Measurements from ENCODE around the gene UBE2E2. TPM values are rescaled to one million over a fixed set of nuclear protein-coding genes. Genes with fewer than 3 reads are reported as not detected.

The UBE2E2 gene
- total RNA-seq, 2 donors from 2014 or later, result 2.9 to 6.6 TPM

- H3K4me1 Mint-ChIP-seq, result no peaks in the 10 kb centered on the region
- no peaks in the 10 kb centered on the region for H3K36me3 Mint-ChIP-seq (ENCODE audit: low read depth)
Observed at GRCh38 chr3:23542079-23542478, 339.0 kb downstream of the UBE2E2 start.

GRCh38 chr3:23546181-23546580 lies 343.1 kb downstream of the UBE2E2 start:
- H3K36me3 Mint-ChIP-seq (ENCODE audit: low read depth), result no peaks in the 10 kb centered on the region
- H3K27ac Mint-ChIP-seq, result no peak overlapping the region
- H3K4me1 Mint-ChIP-seq, result no peaks in the 10 kb centered on the region
- ATAC-seq (replicated peaks), result no peak
- H3K9me3 Mint-ChIP-seq, result no peaks in the 10 kb centered on the region
- peaks cover 9% of the 10 kb centered on the region for H3K27me3 Mint-ChIP-seq
- H3K4me3 Mint-ChIP-seq, result no peak overlapping the region

More at GRCh38 chr3:23542079-23542478, 339.0 kb downstream of the UBE2E2 start:
- Mint-ChIP-seq H3K9me3 (no peaks in the 10 kb centered on the region), H3K4me3 (no peak overlapping the region), H3K27ac (no peak overlapping the region), H3K27me3 (peaks cover 10% of the 10 kb centered on the region)
- ATAC-seq (replicated peaks), result no peak

- no peaks in the 10 kb centered on the region for H3K9me3 Mint-ChIP-seq
- peaks cover 13% of the 10 kb centered on the region for H3K27me3 Mint-ChIP-seq
- H3K27ac Mint-ChIP-seq, result no peak overlapping the region
- H3K4me3 Mint-ChIP-seq, result no peak overlapping the region
- H3K36me3 Mint-ChIP-seq (ENCODE audit: low read depth), result no peaks in the 10 kb centered on the region
- ATAC-seq (replicated peaks), result no peak
- no peaks in the 10 kb centered on the region for H3K4me1 Mint-ChIP-seq
Observed at GRCh38 chr3:23547905-23548650, 345.0 kb downstream of the UBE2E2 start.

DNA sequence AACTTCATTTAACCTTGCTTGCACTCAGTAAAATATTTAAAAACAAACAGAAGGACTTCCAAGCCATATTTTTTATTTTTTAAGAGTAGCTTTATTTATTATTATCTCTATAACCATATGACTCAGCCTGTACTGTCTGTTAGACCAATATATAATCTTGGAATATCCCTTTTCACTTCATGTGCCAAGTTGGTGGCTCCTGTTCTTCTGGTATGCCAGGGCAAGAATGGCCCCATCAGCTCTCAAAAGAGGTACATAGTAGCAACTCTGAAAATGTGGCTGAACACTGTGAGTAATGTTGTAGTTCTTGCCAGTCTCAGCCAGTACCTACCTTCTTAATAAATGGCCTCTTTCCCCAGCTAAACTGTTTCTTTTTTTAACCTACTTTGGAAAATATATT lies 345.6 kb downstream of the UBE2E2 start:
- no peaks in the 10 kb centered on the region for H3K4me1 Mint-ChIP-seq
- no peaks in the 10 kb centered on the region for H3K36me3 Mint-ChIP-seq (ENCODE audit: low read depth)
- H3K4me3 Mint-ChIP-seq, result no peak overlapping the region
- H3K27ac Mint-ChIP-seq, result no peak overlapping the region
- H3K9me3 Mint-ChIP-seq, result no peaks in the 10 kb centered on the region
- ATAC-seq (replicated peaks), result no peak
- peaks cover 13% of the 10 kb centered on the region for H3K27me3 Mint-ChIP-seq

DNA sequence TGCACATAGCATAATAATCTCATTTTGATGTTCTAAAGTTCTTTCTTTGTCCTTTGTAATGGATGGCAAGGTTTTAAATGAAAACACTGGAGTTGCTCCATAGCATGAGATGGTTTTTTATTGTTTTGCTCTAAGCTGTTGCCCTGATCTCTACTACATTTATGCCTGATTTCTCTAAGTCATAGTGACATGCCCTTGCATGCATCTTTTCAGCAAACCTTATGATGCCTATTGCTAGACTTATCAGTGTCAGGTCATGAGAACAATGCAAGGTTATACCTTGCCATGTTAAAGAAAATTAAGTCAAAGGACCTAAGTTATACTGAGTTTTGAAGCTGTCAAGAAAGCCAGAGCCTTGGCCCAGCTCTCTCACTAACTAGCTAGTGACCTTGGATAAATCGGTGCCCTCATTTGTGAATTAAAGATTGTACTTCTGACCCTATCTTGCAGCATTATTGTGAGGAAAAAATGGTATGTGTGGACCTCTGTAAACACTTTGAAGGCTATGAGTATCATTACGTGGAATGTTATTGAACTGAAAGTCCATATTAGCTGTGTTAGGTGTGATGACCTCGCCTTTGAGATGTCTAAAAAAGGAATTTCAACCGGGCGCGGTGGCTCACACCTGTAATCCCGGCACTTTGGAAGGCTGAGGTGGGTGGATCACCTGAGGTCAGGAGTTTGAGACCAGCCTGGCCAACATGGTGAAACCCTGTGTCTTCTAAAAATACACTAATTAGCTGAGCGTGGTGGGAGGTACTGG lies 346.2 kb downstream of the UBE2E2 start:
- H3K36me3 Mint-ChIP-seq (ENCODE audit: low read depth), result no peaks in the 10 kb centered on the region
- H3K4me1 Mint-ChIP-seq, result no peaks in the 10 kb centered on the region
- no peaks in the 10 kb centered on the region for H3K9me3 Mint-ChIP-seq
- peaks cover 11% of the 10 kb centered on the region for H3K27me3 Mint-ChIP-seq
- H3K27ac Mint-ChIP-seq, result no peak overlapping the region
- H3K4me3 Mint-ChIP-seq, result no peak overlapping the region
- no peak for ATAC-seq (replicated peaks)

DNA sequence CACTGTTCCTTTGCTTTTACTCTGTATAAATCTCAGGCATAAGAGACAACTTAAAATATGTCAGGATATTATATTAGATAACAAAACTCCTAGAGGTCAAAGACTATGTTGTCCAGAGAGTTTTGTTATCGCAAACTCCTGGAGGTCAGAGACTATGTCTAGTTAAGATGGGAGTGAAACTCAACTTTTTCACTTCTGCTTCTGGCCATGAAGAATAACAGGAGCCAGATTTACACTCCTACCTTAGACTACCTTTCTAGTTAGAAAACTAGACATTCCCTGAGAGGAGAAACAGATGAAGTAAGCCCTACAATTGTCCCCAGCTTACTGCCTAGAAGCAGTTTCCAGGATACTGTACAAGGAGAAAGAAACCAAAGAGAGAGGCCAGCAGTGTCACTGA lies 347.3 kb downstream of the UBE2E2 start:
- H3K4me1 Mint-ChIP-seq, result no peaks in the 10 kb centered on the region
- no peak for ATAC-seq (replicated peaks)
- H3K9me3 Mint-ChIP-seq, result no peaks in the 10 kb centered on the region
- no peak overlapping the region for H3K4me3 Mint-ChIP-seq
- no peak overlapping the region for H3K27ac Mint-ChIP-seq
- H3K36me3 Mint-ChIP-seq (ENCODE audit: low read depth), result no peaks in the 10 kb centered on the region
- H3K27me3 Mint-ChIP-seq, result peaks cover 8% of the 10 kb centered on the region

DNA sequence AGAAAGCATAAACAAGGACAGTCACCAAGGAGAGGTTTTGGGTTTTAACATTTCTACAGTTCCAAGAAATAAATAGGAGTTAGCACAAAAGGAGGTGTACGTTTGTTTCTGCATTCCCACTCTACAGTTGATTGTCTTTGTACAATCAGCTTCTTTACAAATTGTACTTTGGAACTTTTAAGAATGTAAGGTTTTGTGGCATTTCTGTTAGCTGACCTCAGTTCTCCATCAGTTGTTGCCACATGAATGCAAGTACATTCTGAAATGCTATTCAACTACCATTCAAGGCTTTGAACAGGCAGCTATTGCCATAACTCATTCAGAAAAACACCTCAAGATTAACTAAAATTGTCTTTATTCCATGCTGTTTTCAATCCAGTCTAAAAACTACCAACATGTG lies 349.4 kb downstream of the UBE2E2 start:
- no peak overlapping the region for H3K4me3 Mint-ChIP-seq
- no peaks in the 10 kb centered on the region for H3K36me3 Mint-ChIP-seq (ENCODE audit: low read depth)
- no peaks in the 10 kb centered on the region for H3K9me3 Mint-ChIP-seq
- no peak overlapping the region for H3K27ac Mint-ChIP-seq
- ATAC-seq (replicated peaks), result no peak
- no peaks in the 10 kb centered on the region for H3K4me1 Mint-ChIP-seq
- H3K27me3 Mint-ChIP-seq, result peaks cover 8% of the 10 kb centered on the region

- Mint-ChIP-seq H3K4me1 (no peaks in the 10 kb centered on the region), H3K27me3 (peaks cover 3% of the 10 kb centered on the region), H3K36me3 (ENCODE audit: low read depth) (no peaks in the 10 kb centered on the region), H3K27ac (no peak overlapping the region), H3K9me3 (no peaks in the 10 kb centered on the region), H3K4me3 (no peak overlapping the region)
- no peak for ATAC-seq (replicated peaks)
Observed at GRCh38 chr3:23553353-23553752, 350.2 kb downstream of the UBE2E2 start.

- Mint-ChIP-seq H3K4me1 (no peaks in the 10 kb centered on the region), H3K36me3 (ENCODE audit: low read depth) (no peaks in the 10 kb centered on the region), H3K27me3 (peaks cover 9% of the 10 kb centered on the region), H3K27ac (no peak overlapping the region), H3K4me3 (no peak overlapping the region), H3K9me3 (peaks cover 5% of the 10 kb centered on the region)
- ATAC-seq (replicated peaks), result no peak
Observed at GRCh38 chr3:23565041-23565775, 362.1 kb downstream of the UBE2E2 start.

- Mint-ChIP-seq H3K9me3 (peaks cover 5% of the 10 kb centered on the region), H3K27ac (no peak overlapping the region), H3K36me3 (ENCODE audit: low read depth) (no peaks in the 10 kb centered on the region), H3K4me3 (no peak overlapping the region), H3K27me3 (peaks cover 9% of the 10 kb centered on the region), H3K4me1 (no peaks in the 10 kb centered on the region)
- ATAC-seq (replicated peaks), result no peak
Observed at GRCh38 chr3:23566499-23566898, 363.4 kb downstream of the UBE2E2 start.

DNA sequence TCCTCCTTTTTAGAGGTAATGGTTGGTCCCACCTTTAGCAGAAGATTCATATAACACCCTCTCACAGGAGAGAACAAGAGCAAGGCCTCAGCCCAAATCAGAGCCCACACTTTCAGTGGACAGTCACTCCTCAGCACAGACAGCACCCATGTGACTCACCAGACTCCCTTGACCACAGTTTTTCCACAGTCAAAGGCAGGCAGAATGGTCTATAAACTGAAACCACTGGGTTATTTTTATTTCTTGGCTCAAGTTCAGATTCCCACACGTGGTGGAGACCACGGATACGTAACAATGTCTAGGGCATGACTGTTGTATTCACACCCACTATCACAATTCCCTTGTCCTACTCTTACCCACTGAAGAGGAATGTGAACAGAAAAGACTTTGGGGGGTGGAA lies 364.8 kb downstream of the UBE2E2 start:
- ATAC-seq (replicated peaks), result no peak

GRCh38 chr3:23573827-23574226 lies 370.7 kb downstream of the UBE2E2 start:
- H3K36me3 Mint-ChIP-seq (ENCODE audit: low read depth), result no peaks in the 10 kb centered on the region
- no peaks in the 10 kb centered on the region for H3K9me3 Mint-ChIP-seq
- H3K4me3 Mint-ChIP-seq, result no peak overlapping the region
- H3K27me3 Mint-ChIP-seq, result peaks cover 4% of the 10 kb centered on the region
- H3K4me1 Mint-ChIP-seq, result no peaks in the 10 kb centered on the region
- no peak for ATAC-seq (replicated peaks)
- H3K27ac Mint-ChIP-seq, result no peak overlapping the region

More for the DNA sequence above, 364.8 kb downstream of the UBE2E2 start:
- no peak overlapping the region for H3K4me3 Mint-ChIP-seq
- H3K9me3 Mint-ChIP-seq, result peaks cover 5% of the 10 kb centered on the region
- no peak overlapping the region for H3K27ac Mint-ChIP-seq
- no peaks in the 10 kb centered on the region for H3K4me1 Mint-ChIP-seq
- H3K36me3 Mint-ChIP-seq (ENCODE audit: low read depth), result no peaks in the 10 kb centered on the region
- H3K27me3 Mint-ChIP-seq, result peaks cover 9% of the 10 kb centered on the region

GRCh38 chr3:23574822-23575315 lies 371.7 kb downstream of the UBE2E2 start:
- no peaks in the 10 kb centered on the region for H3K4me1 Mint-ChIP-seq
- no peak overlapping the region for H3K4me3 Mint-ChIP-seq
- H3K27ac Mint-ChIP-seq, result no peak overlapping the region
- H3K36me3 Mint-ChIP-seq (ENCODE audit: low read depth), result no peaks in the 10 kb centered on the region
- no peak for ATAC-seq (replicated peaks)
- H3K9me3 Mint-ChIP-seq, result no peaks in the 10 kb centered on the region
- peaks cover 4% of the 10 kb centered on the region for H3K27me3 Mint-ChIP-seq

DNA sequence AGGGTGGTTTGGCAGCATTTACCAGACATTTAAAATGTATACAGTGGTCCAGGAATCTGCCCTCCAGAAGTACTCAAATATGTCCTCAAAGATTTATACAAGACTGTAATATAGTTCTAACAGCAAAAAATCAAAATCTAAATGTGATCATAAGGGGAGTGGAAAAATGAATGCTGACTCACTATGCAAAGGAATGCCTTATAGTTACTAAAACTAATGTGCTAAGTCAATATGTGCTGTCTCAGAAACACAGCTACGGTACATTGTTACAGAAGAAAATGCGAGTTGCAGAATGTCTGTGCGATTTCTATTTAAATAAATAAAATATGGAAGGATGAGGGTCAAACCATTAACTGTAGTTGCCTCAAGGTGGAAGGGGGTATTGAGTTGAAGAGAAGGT lies 372.6 kb downstream of the UBE2E2 start:
- Mint-ChIP-seq H3K4me1 (no peaks in the 10 kb centered on the region), H3K27ac (no peak overlapping the region), H3K27me3 (peaks cover 4% of the 10 kb centered on the region), H3K9me3 (no peaks in the 10 kb centered on the region), H3K36me3 (ENCODE audit: low read depth) (no peaks in the 10 kb centered on the region), H3K4me3 (no peak overlapping the region)
- no peak for ATAC-seq (replicated peaks)
